T-helper 1 cell (primary cell): Measurements from ENCODE around the gene TMEM101.
"Not testable (repeated sequence)": the region's sequence is repeated elsewhere in the genome, so short reads cannot be mapped to it uniquely, and the experiment has no call there.

Experiments used
- DNase-seq, 5 donors: peaks; one replicate each; pipeline ENCODE4 v3.0.0-alpha.2; 2012 to 2020

Gene TMEM101

DNA sequence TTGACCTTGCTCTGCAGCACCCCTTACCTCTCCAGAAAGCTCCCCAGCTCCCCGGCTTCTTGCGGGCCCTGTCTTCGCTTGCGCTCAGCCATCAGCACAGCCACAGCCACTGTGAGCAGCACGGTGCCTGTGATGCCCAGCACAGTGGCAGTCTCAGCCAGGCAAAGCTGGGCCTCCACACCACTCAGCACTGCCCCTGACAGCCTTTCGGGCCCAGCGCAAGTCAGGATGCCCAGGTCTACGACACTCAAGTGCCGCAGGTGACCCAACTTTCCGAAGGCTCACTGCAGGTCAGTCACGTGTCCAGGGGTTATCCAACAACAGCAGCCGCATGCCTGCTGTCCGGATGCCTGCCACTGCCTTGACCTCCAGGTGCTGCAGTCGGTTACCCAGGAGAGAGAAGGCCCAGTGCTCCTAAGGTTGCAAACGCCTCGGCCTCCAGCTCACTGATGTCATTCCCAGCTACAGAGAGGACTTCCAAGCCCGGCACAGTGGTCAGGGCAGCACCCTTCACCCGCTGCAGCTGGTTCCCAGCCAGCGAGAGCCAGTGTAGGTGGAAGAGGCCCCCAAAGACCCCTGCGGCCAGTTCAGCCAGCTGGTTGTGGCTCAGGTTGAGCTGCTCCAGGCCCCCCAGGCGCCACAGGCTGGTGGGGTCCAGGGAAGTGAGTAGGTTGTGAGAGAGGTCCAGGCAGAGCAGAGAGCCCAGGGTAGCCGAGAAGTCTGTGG lies 8.9 kb upstream of the TMEM101 start:
- no peak for DNase-seq

GRCh38 chr17:44022246-44022645 lies 7.5 kb upstream of the TMEM101 start:
- no peak for DNase-seq

GRCh38 chr17:44021227-44021626 lies 6.5 kb upstream of the TMEM101 start:
- not testable (repeated sequence) for DNase-seq

DNA sequence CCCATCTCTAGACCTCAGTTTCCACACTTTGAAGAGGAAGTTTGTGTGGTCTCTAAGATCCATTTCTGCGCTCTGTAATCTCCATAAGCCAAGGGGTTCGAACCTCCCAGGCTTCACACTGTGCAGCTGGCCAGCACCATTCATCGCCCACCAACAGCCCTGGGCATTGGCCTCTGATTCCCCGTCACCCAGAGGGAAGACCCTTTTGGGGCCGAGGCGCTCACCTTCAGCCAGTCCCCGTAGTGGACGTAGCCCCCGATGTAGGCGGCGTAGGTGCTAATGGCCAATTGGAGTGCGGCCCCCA lies 678 bp downstream of the TMEM101 start:
- DNase-seq: no peak

DNA sequence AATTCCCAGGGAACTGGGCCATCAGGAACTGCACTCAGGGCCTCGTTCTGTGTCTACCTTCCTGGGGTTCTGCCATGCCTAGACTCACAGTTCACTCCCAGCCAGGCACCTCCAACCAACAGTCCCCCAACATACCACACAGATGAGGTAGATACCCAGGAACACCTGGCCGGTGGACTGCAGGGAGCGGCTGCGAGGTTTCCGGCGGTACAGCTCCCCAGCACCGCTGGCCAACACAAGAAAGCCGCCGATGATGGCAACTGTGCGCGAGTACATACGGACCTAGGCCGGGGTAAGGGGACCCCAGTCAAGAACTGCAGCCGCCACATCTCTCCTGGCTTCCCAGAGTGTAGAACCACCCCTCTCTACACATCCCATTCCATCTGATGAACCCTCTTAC lies 1.9 kb downstream of the TMEM101 start:
- no peak for DNase-seq

- no peak for DNase-seq
Observed at GRCh38 chr17:44012391-44012790, 2.4 kb downstream of the TMEM101 start.

- DNase-seq: no peak
Observed at GRCh38 chr17:44011876-44012275, 2.9 kb downstream of the TMEM101 start.

DNA sequence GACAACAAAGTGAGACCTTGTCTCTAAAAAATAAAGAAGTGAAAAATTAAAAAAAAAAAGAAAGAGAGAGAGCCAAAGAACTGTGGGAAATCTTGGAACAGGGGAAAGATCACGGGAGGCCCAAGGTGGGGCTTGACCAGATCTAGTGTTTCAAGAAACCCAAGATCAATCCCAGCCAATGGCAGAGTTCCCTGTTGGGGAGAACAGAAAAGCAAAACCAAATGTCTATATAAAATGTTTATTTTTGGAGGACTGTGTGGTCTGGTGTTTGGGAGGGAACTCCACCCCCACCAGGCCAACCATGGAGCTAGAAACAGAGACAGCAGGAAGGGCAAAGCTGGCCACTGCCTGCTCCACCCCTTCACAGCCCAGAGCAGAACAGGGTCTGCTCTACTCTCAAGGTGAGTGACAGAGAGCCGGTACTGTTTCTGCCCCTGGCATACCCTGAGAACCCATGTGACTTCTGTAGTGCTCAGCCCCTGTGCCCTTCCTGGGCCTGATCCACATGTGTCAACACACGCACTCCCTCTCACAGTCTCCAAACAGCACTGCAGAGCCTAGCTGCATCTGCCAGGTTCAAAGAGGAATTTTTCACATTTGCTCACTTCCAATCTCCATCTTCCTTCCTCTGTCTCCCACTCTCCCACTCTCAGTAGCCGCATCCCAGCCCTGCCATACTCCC lies 3.7 kb downstream of the TMEM101 start:
- DNase-seq: no peak

- no peak for DNase-seq
Observed at GRCh38 chr17:44008205-44008909, 6.4 kb downstream of the TMEM101 start.

GRCh38 chr17:44007346-44008204 lies 7.2 kb downstream of the TMEM101 start:
- DNase-seq: no peak

- peak; percentile 95 to 99 (median 98) for DNase-seq
Observed at GRCh38 chr17:44006598-44007345, 8.0 kb downstream of the TMEM101 start.

GRCh38 chr17:44006272-44006597 lies 8.5 kb downstream of the TMEM101 start:
- DNase-seq: no peak

DNA sequence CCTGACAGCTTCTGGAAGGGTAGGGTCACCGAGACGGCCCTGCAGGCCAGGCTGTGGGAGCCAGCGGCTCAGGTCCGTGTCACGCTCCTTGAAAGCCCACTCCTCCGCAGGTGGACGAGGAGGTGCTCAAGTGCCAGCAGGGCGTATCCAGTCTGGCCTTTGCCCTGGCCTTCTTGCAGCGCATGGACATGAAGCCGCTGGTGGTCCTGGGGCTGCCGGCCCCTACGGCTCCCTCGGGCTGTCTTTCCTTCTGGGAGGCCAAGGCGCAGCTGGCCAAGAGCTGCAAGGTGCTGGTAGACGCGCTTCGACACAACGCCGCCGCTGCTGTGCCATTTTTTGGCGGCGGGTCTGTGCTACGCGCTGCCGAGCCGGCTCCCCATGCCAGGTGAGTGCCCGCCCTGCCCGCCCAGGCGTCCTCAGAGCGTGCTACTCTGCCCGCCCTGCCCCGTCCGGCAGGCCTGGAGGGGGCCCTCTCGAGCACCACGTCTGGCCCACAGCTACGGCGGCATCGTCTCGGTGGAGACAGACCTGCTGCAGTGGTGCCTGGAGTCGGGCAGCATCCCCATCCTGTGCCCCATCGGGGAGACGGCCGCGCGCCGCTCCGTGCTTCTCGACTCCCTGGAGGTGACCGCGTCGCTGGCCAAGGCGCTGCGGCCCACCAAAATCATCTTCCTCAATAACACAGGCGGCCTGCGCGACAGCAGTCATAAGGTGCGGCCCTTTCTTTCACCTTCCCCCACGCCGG lies 9.1 kb downstream of the TMEM101 start:
- DNase-seq: peak in 3 of 5 donors; percentile 24 to 48 (median 32)

DNA sequence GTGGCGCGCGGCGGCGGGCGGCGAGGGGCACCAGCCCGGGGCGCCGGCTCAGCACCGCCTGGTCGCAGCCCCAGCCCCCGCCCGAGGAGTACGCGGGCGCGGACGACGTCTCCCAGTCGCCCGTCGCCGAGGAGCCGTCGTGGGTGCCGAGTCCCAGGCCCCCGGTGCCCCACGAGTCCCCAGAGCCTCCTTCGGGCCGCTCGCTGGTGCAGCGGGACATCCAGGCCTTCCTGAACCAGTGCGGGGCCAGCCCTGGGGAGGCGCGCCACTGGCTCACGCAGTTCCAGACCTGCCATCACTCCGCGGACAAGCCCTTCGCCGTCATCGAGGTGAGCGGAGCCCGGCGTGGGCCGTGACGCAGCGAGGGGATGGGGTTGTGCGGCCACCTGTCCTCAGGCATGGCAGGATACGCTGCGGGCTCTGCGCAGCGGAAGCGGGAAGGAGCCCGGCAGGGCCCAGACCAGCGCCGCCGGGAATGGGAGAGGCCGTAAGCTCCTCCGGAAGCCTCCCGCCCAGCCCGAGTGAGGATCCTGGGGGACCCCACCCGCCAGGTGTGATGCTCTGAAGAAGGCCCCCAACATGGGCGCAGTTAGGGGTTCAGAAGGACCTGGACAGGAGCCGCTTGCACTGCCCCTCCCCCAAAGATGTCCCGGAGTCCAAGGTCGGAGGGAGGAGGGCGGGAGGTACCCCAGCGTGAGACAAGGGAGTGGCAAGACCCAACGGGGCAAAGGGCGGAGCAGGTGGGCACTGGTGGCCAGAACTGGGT lies 9.8 kb downstream of the TMEM101 start:
- DNase-seq: peak in 2 of 5 donors; percentile 18 to 27

GRCh38 chr17:44004077-44004760 lies 10.5 kb downstream of the TMEM101 start, which contains the start of gene NAGS:
NAGS (plus strand) TSS chr17:44004622; CDS start chr17:44004664, 42 bp downstream.
- DNase-seq: no peak

DNA sequence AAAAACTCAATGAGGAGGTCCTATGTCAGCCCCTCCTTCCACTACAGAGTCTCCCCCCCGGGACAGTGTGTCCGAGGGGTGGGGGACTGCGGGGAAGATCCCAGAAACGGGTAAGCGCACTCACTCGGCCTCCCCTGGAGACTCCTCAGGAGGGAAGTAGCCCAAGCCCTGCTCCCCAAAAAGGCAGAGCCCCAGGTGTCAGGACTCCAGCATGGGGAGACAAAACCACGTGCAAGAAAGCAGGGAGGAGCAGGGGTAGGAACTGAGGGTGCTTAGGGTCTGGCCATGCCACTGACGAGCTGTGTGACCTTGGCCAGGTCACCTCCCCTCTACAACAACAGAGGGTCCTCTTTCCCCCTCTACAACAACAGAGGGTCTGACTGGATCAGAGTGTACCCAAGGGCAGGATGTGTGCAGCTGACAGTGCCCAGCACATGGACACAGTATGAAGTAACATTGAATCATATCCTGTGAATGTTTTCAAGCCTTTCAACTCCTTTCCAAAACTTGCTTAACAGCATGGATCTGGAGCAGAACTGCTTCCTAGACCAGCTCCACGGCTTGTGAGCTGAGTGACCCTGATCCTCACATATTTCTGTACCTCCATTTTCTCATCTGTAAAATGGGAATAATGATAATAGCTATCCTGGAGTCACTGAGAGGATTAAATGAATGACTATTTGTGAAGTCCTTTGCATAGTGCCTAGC lies 12.5 kb downstream of the TMEM101 start:
- DNase-seq: peak in 1 of 5 donors; percentile 52

DNA sequence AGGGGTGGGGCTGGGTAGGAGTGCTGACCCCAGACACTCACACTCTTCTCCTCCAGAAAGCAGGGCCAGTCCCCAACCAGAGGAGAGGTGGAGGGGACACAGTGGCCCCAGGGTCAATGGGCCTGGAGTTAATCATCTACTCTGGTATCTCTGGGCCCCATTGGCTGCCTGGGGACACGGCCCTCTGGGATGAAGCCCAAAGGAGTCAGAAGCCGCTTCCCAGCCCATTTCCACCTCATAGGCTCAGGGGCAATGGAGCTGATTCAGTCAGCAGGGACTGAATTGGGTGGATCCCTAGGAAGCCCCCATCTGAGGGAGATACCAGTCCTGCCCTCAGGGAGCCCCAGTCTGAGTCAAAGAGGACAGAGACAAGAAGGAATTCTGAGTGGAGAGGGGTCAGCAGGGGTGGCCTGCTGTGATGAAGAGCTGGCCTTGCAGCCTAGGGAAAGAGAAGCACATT lies 13.3 kb downstream of the TMEM101 start:
- DNase-seq: no peak

GRCh38 chr17:44000871-44001460 lies 13.8 kb downstream of the TMEM101 start:
- DNase-seq: no peak
